Mucosa of stomach (tissue), 1 donor: ENCODE data around the gene SULT1A2.
"Not testable (repeated sequence)": the region's sequence is repeated elsewhere in the genome, so short reads cannot be mapped to it uniquely, and the experiment has no call there.

Source experiments
- H3K27me3 ChIP-seq: one replicate; pipeline ENCODE4 v1.7.0; 2013; ENCODE audit warnings: mild to moderate bottlenecking, low read length; ENCODE audit not compliant: control insufficient read depth, insufficient read depth
- H3K36me3 ChIP-seq: one replicate; pipeline ENCODE4 v1.7.0; 2013; ENCODE audit warnings: low read length; ENCODE audit not compliant: control insufficient read depth, insufficient read depth
- H3K4me1 ChIP-seq: one replicate; pipeline ENCODE4 v1.7.0; 2013; ENCODE audit warnings: mild to moderate bottlenecking, low read length; ENCODE audit not compliant: control insufficient read depth, insufficient read depth
- H3K4me3 ChIP-seq: one replicate; pipeline ENCODE4 v1.7.0; 2013; ENCODE audit warnings: low read length
- H3K9ac ChIP-seq: one replicate; pipeline ENCODE4 v1.7.0; 2013; ENCODE audit warnings: mild to moderate bottlenecking, low read length, moderate library complexity
- H3K9me3 ChIP-seq: one replicate; pipeline ENCODE4 v1.7.0; 2013; ENCODE audit warnings: mild to moderate bottlenecking, low read length, moderate library complexity; ENCODE audit not compliant: control insufficient read depth
- donor health status: Pancreatic carcinoma.

SULT1A2 gene

DNA sequence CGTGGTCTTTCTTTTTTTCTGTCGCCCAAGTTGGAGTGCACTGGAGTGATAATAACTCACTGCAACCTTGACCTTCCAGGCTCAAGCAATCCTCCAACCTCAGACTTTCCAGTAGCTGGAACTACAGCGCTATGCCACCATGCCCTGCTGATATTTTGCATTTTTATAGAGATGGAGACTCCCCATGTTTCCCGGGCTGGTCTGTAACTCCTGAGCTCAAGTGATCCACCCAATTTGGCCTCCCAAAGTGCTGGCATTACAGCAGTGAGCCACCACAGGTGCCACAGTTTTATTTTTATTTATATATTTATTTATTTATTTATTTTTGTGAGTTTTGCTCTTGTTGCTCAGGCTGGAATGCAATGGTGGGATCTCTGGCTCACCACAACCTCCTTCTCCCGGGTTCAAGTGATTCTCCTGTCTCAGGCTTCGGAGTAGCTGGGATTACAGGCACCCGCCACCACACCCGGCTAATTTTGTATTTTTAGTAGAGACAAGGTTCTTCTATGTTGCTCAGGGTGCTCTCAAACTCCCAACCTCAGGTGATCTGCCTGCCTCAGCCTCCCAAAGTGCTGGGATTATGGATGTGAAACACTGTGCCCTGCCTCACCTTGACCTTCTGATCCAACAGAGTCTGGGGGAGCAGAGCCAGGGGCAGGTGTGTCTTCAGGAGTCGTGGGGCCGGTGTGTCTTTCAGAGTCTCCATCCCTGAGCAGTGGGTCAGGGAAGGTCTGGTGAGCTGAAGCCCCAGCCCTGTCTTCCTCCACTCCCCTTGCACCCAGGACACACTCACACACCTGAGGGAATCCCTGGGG lies 11.0 kb upstream of the SULT1A2 start:
- H3K4me1 ChIP-seq, result peaks cover 22% of the 10 kb centered on the region
- H3K27me3 ChIP-seq, H3K4me3 ChIP-seq, H3K9me3 ChIP-seq, H3K9ac ChIP-seq, H3K36me3 ChIP-seq: not testable (repeated sequence)

- Histone ChIP-seq H3K4me3 (no peak overlapping the region), H3K9ac (no peak overlapping the region), H3K4me1 (peaks cover 22% of the 10 kb centered on the region), H3K27me3 (no peaks in the 10 kb centered on the region), H3K36me3 (no peaks in the 10 kb centered on the region), H3K9me3 (no peaks in the 10 kb centered on the region)
Measured at GRCh38 chr16:28607116-28607623, 10.3 kb upstream of the SULT1A2 start.

DNA sequence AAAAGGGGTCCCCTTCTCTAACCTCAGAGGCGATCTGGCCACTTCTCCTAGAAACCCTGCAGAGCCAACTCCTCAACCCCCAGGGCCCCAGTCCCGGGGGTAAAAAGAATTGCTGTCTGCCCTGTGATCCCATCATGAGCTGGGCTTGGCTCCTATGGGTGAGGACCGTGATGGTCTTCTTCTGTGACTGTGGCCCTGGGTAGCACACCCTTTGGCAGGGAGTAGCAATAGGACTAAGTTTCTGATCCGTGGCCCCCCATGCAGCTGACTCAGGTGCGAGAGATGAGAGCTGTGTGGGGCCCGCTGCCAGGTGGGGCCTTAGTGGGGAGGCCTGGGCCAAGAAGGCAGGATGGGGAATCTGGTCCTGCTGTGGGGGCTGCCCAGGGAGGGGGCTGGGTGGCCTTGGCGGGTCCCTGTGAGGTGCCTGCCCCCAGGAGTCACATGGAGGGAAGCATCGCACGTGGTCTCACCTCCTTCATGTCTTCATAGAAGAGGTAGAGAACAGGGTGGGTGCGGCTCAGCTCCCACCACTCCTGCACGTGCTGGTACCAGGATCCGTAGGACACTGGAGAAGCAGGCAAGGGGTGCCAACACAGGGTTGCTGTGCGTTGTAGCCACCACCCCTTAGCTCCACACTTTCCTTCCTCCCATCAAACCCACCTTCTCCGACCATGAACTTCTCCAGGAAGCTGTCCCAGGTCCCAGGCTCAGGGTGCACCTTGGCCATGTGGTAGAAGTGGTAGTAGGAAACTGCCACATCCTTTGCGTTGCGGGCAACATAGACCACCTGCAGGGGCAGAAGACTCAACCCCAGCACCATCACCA lies 9.7 kb upstream of the SULT1A2 start:
- no peaks in the 10 kb centered on the region for H3K36me3 ChIP-seq
- no peak overlapping the region for H3K4me3 ChIP-seq
- no peak overlapping the region for H3K9ac ChIP-seq
- peaks cover 22% of the 10 kb centered on the region for H3K4me1 ChIP-seq
- no peaks in the 10 kb centered on the region for H3K27me3 ChIP-seq
- no peaks in the 10 kb centered on the region for H3K9me3 ChIP-seq

GRCh38 chr16:28604186-28604565 lies 7.3 kb upstream of the SULT1A2 start:
- no peaks in the 10 kb centered on the region for H3K27me3 ChIP-seq
- H3K4me3 ChIP-seq, result no peak overlapping the region
- H3K9ac ChIP-seq, result no peak overlapping the region
- H3K9me3 ChIP-seq, result no peaks in the 10 kb centered on the region
- H3K4me1 ChIP-seq, result peaks cover 6% of the 10 kb centered on the region
- H3K36me3 ChIP-seq, result no peaks in the 10 kb centered on the region

GRCh38 chr16:28603381-28604185 lies 6.7 kb upstream of the SULT1A2 start:
- no peaks in the 10 kb centered on the region for H3K9me3 ChIP-seq
- H3K36me3 ChIP-seq, result no peaks in the 10 kb centered on the region
- H3K27me3 ChIP-seq, result no peaks in the 10 kb centered on the region
- no peaks in the 10 kb centered on the region for H3K4me1 ChIP-seq
- H3K4me3 ChIP-seq, result no peak overlapping the region
- H3K9ac ChIP-seq, result no peak overlapping the region

GRCh38 chr16:28602529-28602928 lies 5.7 kb upstream of the SULT1A2 start:
- Histone ChIP-seq H3K36me3 (no peaks in the 10 kb centered on the region), H3K4me3 (no peak overlapping the region), H3K9ac (no peak overlapping the region), H3K9me3 (no peaks in the 10 kb centered on the region), H3K4me1 (peaks cover under 1% of the 10 kb centered on the region), H3K27me3 (no peaks in the 10 kb centered on the region)

GRCh38 chr16:28602062-28602461 lies 5.2 kb upstream of the SULT1A2 start:
- H3K36me3 ChIP-seq, H3K4me1 ChIP-seq, H3K9me3 ChIP-seq, H3K4me3 ChIP-seq, H3K27me3 ChIP-seq, H3K9ac ChIP-seq: not testable (repeated sequence)

DNA sequence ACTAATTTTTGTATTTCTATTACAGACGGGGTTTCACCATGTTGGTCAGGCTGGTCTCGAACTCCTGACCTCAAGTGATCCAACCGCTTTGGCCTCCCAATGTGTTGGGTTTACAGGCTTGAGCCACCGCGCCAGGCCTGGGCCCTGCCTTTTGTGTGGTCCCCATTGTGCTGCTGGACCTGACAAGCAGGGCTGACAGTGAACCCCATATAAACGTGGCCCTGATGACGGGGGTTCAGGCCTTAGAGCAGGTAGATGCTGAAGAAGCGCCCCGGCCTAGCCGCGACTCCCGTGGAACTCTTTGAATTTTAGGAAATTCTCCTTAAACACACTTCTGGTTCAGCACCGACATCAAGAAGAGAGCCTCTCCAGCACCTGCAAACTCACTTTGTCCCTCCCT lies 4.7 kb upstream of the SULT1A2 start:
- not testable (repeated sequence) for H3K4me1 ChIP-seq, H3K36me3 ChIP-seq, H3K27me3 ChIP-seq, H3K9ac ChIP-seq, H3K9me3 ChIP-seq, H3K4me3 ChIP-seq

GRCh38 chr16:28600965-28601364 lies 4.1 kb upstream of the SULT1A2 start:
- not testable (repeated sequence) for H3K27me3 ChIP-seq, H3K9me3 ChIP-seq, H3K4me3 ChIP-seq, H3K9ac ChIP-seq, H3K36me3 ChIP-seq
- H3K4me1 ChIP-seq, result peaks cover 15% of the 10 kb centered on the region

- H3K9me3 ChIP-seq, H3K27me3 ChIP-seq, H3K36me3 ChIP-seq, H3K4me3 ChIP-seq, H3K9ac ChIP-seq: not testable (repeated sequence)
- H3K4me1 ChIP-seq, result peaks cover 15% of the 10 kb centered on the region
Measured at GRCh38 chr16:28599377-28600285, 2.8 kb upstream of the SULT1A2 start.

GRCh38 chr16:28597692-28598261 lies 927 bp upstream of the SULT1A2 start:
- Histone ChIP-seq H3K4me3 (no peak overlapping the region), H3K4me1 (peaks cover 15% of the 10 kb centered on the region), H3K9ac (no peak overlapping the region)

More at GRCh38 chr16:28597692-28598261, 927 bp upstream of the SULT1A2 start:
- H3K27me3 ChIP-seq, result no peaks in the 10 kb centered on the region
- H3K36me3 ChIP-seq, result no peaks in the 10 kb centered on the region
- H3K9me3 ChIP-seq, result no peaks in the 10 kb centered on the region
